Sigmoid colon (tissue), 4 donors: ENCODE measurements around the gene NDUFS2.

Source experiments
- EP300 ChIP-seq, 4 donors: sonication (generic); formaldehyde crosslinking; IDR thresholded peaks; one replicate each; pipeline ENCODE4 v1.6.1; 2017; ENCODE audit warnings: antibody characterized with exemption in 4 of 4
- TF ChIP-seq, protein P1 (sequence below), 4 experiments: fragments of 450-650 bp in 3 of 4; fragments of 200-600 bp in 1 of 4; IDR thresholded peaks; one replicate each; pipeline ENCODE4 v1.5.1; 2016 to 2019; ENCODE audit warnings: antibody characterized with exemption in 4 of 4, mild to moderate bottlenecking in 3 of 4, moderate library complexity in 2 of 4

DNA sequence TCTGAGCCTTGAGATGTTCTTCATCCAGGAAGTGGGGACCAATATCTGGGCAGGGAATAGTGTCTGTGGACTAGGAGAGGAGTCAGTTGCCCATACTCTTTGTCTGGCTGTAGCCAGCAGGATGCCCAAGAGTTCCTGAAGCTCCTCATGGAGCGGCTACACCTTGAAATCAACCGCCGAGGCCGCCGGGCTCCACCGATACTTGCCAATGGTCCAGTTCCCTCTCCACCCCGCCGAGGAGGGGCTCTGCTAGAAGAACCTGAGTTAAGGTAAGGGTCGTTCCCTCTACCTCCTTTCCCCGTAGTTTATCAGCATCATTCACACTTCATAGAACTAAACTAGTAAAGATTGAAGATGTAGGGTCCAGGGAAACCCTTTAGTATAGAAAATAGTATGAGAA lies 39.4 kb upstream of the NDUFS2 start:
- TF ChIP-seq, protein P1, sequence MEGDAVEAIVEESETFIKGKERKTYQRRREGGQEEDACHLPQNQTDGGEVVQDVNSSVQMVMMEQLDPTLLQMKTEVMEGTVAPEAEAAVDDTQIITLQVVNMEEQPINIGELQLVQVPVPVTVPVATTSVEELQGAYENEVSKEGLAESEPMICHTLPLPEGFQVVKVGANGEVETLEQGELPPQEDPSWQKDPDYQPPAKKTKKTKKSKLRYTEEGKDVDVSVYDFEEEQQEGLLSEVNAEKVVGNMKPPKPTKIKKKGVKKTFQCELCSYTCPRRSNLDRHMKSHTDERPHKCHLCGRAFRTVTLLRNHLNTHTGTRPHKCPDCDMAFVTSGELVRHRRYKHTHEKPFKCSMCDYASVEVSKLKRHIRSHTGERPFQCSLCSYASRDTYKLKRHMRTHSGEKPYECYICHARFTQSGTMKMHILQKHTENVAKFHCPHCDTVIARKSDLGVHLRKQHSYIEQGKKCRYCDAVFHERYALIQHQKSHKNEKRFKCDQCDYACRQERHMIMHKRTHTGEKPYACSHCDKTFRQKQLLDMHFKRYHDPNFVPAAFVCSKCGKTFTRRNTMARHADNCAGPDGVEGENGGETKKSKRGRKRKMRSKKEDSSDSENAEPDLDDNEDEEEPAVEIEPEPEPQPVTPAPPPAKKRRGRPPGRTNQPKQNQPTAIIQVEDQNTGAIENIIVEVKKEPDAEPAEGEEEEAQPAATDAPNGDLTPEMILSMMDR (IDR thresholded peaks at IDR 0.05): no peak
- no peak for TF ChIP-seq EP300 (IDR thresholded peaks at IDR 0.05)
